ENCODE results near the gene LCE6A.

Gene LCE6A

GRCh38 chr1:152842556-152842955 is at the start of gene LCE6A:
TSS of gene LCE6A (plus strand) at chr1:152842856. CDS start at chr1:152843521, 665 bp downstream.
- Histone ChIP-seq H3K9me3 (ENCODE audit: control insufficient read depth, insufficient read depth, low read length) (peaks cover 84% of the 10 kb centered on the region), H3K27ac (ENCODE audit: low read depth, low read length) (no peak within 1 kb of the TSS), H3K4me3 (ENCODE audit: low read depth, low read length) (no peak within 1 kb of the TSS), H3K27me3 (ENCODE audit: control insufficient read depth, insufficient read depth, low read length) (no peaks in the 10 kb centered on the region), H3K9ac (ENCODE audit: low read depth, low read length) (no peak within 1 kb of the TSS), H3K4me1 (ENCODE audit: control insufficient read depth, insufficient read depth, low read length) (no peaks in the 10 kb centered on the region), H3K36me3 (ENCODE audit: control insufficient read depth, insufficient read depth, low read length) (no peaks in the 10 kb centered on the region)

GRCh38 chr1:152795686-152796085 is 47.0 kb upstream of the LCE6A start:
- H3K9me3 ChIP-seq (ENCODE audit: control insufficient read depth, insufficient read depth, low read length): peaks cover 88% of the 10 kb centered on the region
- no peak overlapping the region for H3K9ac ChIP-seq (ENCODE audit: low read depth, low read length)
- no peak overlapping the region for H3K4me3 ChIP-seq (ENCODE audit: low read depth, low read length)
- H3K27ac ChIP-seq (ENCODE audit: low read depth, low read length): no peak overlapping the region
- no peaks in the 10 kb centered on the region for H3K4me1 ChIP-seq (ENCODE audit: control insufficient read depth, insufficient read depth, low read length)
- no peaks in the 10 kb centered on the region for H3K27me3 ChIP-seq (ENCODE audit: control insufficient read depth, insufficient read depth, low read length)
- H3K36me3 ChIP-seq (ENCODE audit: control insufficient read depth, insufficient read depth, low read length): no peaks in the 10 kb centered on the region

- Histone ChIP-seq H3K4me1 (ENCODE audit: control insufficient read depth, insufficient read depth, low read length) (no peaks in the 10 kb centered on the region), H3K4me3 (ENCODE audit: low read depth, low read length) (no peak within 1 kb of the TSS), H3K27me3 (ENCODE audit: control insufficient read depth, insufficient read depth, low read length) (no peaks in the 10 kb centered on the region), H3K9ac (ENCODE audit: low read depth, low read length) (no peak within 1 kb of the TSS), H3K36me3 (ENCODE audit: control insufficient read depth, insufficient read depth, low read length) (no peaks in the 10 kb centered on the region), H3K27ac (ENCODE audit: low read depth, low read length) (no peak within 1 kb of the TSS), H3K9me3 (ENCODE audit: control insufficient read depth, insufficient read depth, low read length) (peaks cover 88% of the 10 kb centered on the region)
Measured at GRCh38 chr1:152796421-152796820, 46.2 kb upstream of the LCE6A start, which contains the start of gene LCE1D. TSS of gene LCE1D (plus strand) at chr1:152796721. CDS start at chr1:152797795, 1,074 bp downstream.

GRCh38 chr1:152801333-152801732 is 41.3 kb upstream of the LCE6A start:
- H3K9me3 ChIP-seq (ENCODE audit: control insufficient read depth, insufficient read depth, low read length): peaks cover 88% of the 10 kb centered on the region

GRCh38 chr1:152806576-152806975 is 36.1 kb upstream of the LCE6A start, which contains the start of gene LCE1C:
TSS of gene LCE1C (minus strand) at chr1:152806651. CDS start at chr1:152805478, 1,173 bp downstream.
- H3K9me3 ChIP-seq (ENCODE audit: control insufficient read depth, insufficient read depth, low read length): peaks cover 93% of the 10 kb centered on the region

More at GRCh38 chr1:152801333-152801732, 41.3 kb upstream of the LCE6A start:
- H3K4me1 ChIP-seq (ENCODE audit: control insufficient read depth, insufficient read depth, low read length): no peaks in the 10 kb centered on the region
- no peaks in the 10 kb centered on the region for H3K27me3 ChIP-seq (ENCODE audit: control insufficient read depth, insufficient read depth, low read length)
- no peak overlapping the region for H3K27ac ChIP-seq (ENCODE audit: low read depth, low read length)
- H3K9ac ChIP-seq (ENCODE audit: low read depth, low read length): no peak overlapping the region
- no peak overlapping the region for H3K4me3 ChIP-seq (ENCODE audit: low read depth, low read length)
- H3K36me3 ChIP-seq (ENCODE audit: control insufficient read depth, insufficient read depth, low read length): no peaks in the 10 kb centered on the region

GRCh38 chr1:152811050-152811449 is 31.6 kb upstream of the LCE6A start:
- H3K9ac ChIP-seq (ENCODE audit: low read depth, low read length): no peak overlapping the region
- H3K4me3 ChIP-seq (ENCODE audit: low read depth, low read length): no peak overlapping the region
- H3K9me3 ChIP-seq (ENCODE audit: control insufficient read depth, insufficient read depth, low read length): peaks cover 93% of the 10 kb centered on the region
- H3K4me1 ChIP-seq (ENCODE audit: control insufficient read depth, insufficient read depth, low read length): no peaks in the 10 kb centered on the region
- H3K36me3 ChIP-seq (ENCODE audit: control insufficient read depth, insufficient read depth, low read length): no peaks in the 10 kb centered on the region
- no peak overlapping the region for H3K27ac ChIP-seq (ENCODE audit: low read depth, low read length)
- no peaks in the 10 kb centered on the region for H3K27me3 ChIP-seq (ENCODE audit: control insufficient read depth, insufficient read depth, low read length)

More at GRCh38 chr1:152806576-152806975, 36.1 kb upstream of the LCE6A start, which contains the start of gene LCE1C:
- H3K27me3 ChIP-seq (ENCODE audit: control insufficient read depth, insufficient read depth, low read length): no peaks in the 10 kb centered on the region
- no peaks in the 10 kb centered on the region for H3K4me1 ChIP-seq (ENCODE audit: control insufficient read depth, insufficient read depth, low read length)
- no peaks in the 10 kb centered on the region for H3K36me3 ChIP-seq (ENCODE audit: control insufficient read depth, insufficient read depth, low read length)
- no peak within 1 kb of the TSS for H3K9ac ChIP-seq (ENCODE audit: low read depth, low read length)
- no peak within 1 kb of the TSS for H3K27ac ChIP-seq (ENCODE audit: low read depth, low read length)
- H3K4me3 ChIP-seq (ENCODE audit: low read depth, low read length): no peak within 1 kb of the TSS

- H3K36me3 ChIP-seq (ENCODE audit: control insufficient read depth, insufficient read depth, low read length): no peaks in the 10 kb centered on the region
- H3K4me1 ChIP-seq (ENCODE audit: control insufficient read depth, insufficient read depth, low read length): no peaks in the 10 kb centered on the region
- no peak within 1 kb of the TSS for H3K9ac ChIP-seq (ENCODE audit: low read depth, low read length)
- H3K27me3 ChIP-seq (ENCODE audit: control insufficient read depth, insufficient read depth, low read length): no peaks in the 10 kb centered on the region
- no peak within 1 kb of the TSS for H3K27ac ChIP-seq (ENCODE audit: low read depth, low read length)
- no peak within 1 kb of the TSS for H3K4me3 ChIP-seq (ENCODE audit: low read depth, low read length)
- peaks cover 94% of the 10 kb centered on the region for H3K9me3 ChIP-seq (ENCODE audit: control insufficient read depth, insufficient read depth, low read length)
Measured at GRCh38 chr1:152811671-152812070, 31.0 kb upstream of the LCE6A start, which contains the start of gene LCE1B. TSS of gene LCE1B (plus strand) at chr1:152811971. CDS start at chr1:152812447, 476 bp downstream.

- Histone ChIP-seq H3K9ac (ENCODE audit: low read depth, low read length) (no peak overlapping the region), H3K27me3 (ENCODE audit: control insufficient read depth, insufficient read depth, low read length) (no peaks in the 10 kb centered on the region), H3K4me1 (ENCODE audit: control insufficient read depth, insufficient read depth, low read length) (no peaks in the 10 kb centered on the region), H3K4me3 (ENCODE audit: low read depth, low read length) (no peak overlapping the region), H3K36me3 (ENCODE audit: control insufficient read depth, insufficient read depth, low read length) (no peaks in the 10 kb centered on the region), H3K27ac (ENCODE audit: low read depth, low read length) (no peak overlapping the region), H3K9me3 (ENCODE audit: control insufficient read depth, insufficient read depth, low read length) (peaks cover 77% of the 10 kb centered on the region)
Measured at GRCh38 chr1:152817309-152817708, 25.3 kb upstream of the LCE6A start.

- Histone ChIP-seq H3K36me3 (ENCODE audit: control insufficient read depth, insufficient read depth, low read length) (no peaks in the 10 kb centered on the region), H3K27ac (ENCODE audit: low read depth, low read length) (no peak overlapping the region), H3K4me3 (ENCODE audit: low read depth, low read length) (no peak overlapping the region), H3K27me3 (ENCODE audit: control insufficient read depth, insufficient read depth, low read length) (no peaks in the 10 kb centered on the region), H3K9me3 (ENCODE audit: control insufficient read depth, insufficient read depth, low read length) (peaks cover 75% of the 10 kb centered on the region), H3K4me1 (ENCODE audit: control insufficient read depth, insufficient read depth, low read length) (no peaks in the 10 kb centered on the region), H3K9ac (ENCODE audit: low read depth, low read length) (no peak overlapping the region)
Measured at GRCh38 chr1:152823294-152823693, 19.4 kb upstream of the LCE6A start.

- Histone ChIP-seq H3K27me3 (ENCODE audit: control insufficient read depth, insufficient read depth, low read length) (no peaks in the 10 kb centered on the region), H3K9ac (ENCODE audit: low read depth, low read length) (no peak overlapping the region), H3K4me1 (ENCODE audit: control insufficient read depth, insufficient read depth, low read length) (no peaks in the 10 kb centered on the region), H3K9me3 (ENCODE audit: control insufficient read depth, insufficient read depth, low read length) (peaks cover 78% of the 10 kb centered on the region), H3K36me3 (ENCODE audit: control insufficient read depth, insufficient read depth, low read length) (no peaks in the 10 kb centered on the region), H3K4me3 (ENCODE audit: low read depth, low read length) (no peak overlapping the region), H3K27ac (ENCODE audit: low read depth, low read length) (no peak overlapping the region)
Measured at GRCh38 chr1:152824964-152825363, 17.7 kb upstream of the LCE6A start.

GRCh38 chr1:152827173-152827572 is 15.5 kb upstream of the LCE6A start, which contains the start of gene LCE1A:
TSS of gene LCE1A (plus strand) at chr1:152827473. CDS start at chr1:152827473, 0 bp downstream.
- Histone ChIP-seq H3K4me1 (ENCODE audit: control insufficient read depth, insufficient read depth, low read length) (no peaks in the 10 kb centered on the region), H3K27ac (ENCODE audit: low read depth, low read length) (no peak within 1 kb of the TSS), H3K4me3 (ENCODE audit: low read depth, low read length) (no peak within 1 kb of the TSS), H3K9ac (ENCODE audit: low read depth, low read length) (no peak within 1 kb of the TSS), H3K9me3 (ENCODE audit: control insufficient read depth, insufficient read depth, low read length) (peaks cover 80% of the 10 kb centered on the region), H3K27me3 (ENCODE audit: control insufficient read depth, insufficient read depth, low read length) (no peaks in the 10 kb centered on the region), H3K36me3 (ENCODE audit: control insufficient read depth, insufficient read depth, low read length) (no peaks in the 10 kb centered on the region)

All from HUES48 (cell line).